Fibroblast of mammary gland (primary cell): Measurements from ENCODE around the gene CGB2.

Experiments
- DNase-seq: peaks from one replicate; pipeline ENCODE4 v3.0.0-alpha.2; 2010; ENCODE audit warnings: low read depth
- H3K4me3 ChIP-seq: 2 replicates; pipeline ENCODE4 v1.5.1; 2011; ENCODE audit warnings: low read depth, mild to moderate bottlenecking, low read length, moderate library complexity; ENCODE audit not compliant: control insufficient read depth
- TF ChIP-seq, protein P1 (sequence below): conservative IDR thresholded peaks from 2 replicates; pipeline ENCODE4 v1.5.1; 2011; ENCODE audit warnings: low read depth, low read length, inconsistent platforms; ENCODE audit not compliant: control insufficient read depth, insufficient read depth

CGB2 gene

DNA sequence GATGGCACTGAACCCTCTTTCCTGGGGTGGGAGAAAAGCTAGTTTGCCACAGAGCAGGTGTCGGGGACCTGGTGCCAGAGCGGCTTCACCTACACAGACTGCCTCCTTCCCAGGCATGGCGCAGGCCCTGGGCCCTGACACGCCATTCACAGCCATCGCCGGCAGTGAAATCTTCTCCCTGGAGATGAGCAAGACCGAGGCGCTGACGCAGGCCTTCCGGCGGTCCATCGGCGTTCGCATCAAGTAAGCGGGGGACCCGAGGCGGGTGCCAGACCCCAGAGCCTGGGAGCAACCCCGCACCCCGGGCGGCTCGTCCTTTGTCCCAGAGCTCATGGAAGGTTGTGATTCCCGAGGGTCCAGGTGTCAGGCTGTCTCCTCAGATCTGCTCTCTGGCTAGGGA, 24.8 kb upstream of the CGB2 start:
- no peak for DNase-seq

DNA sequence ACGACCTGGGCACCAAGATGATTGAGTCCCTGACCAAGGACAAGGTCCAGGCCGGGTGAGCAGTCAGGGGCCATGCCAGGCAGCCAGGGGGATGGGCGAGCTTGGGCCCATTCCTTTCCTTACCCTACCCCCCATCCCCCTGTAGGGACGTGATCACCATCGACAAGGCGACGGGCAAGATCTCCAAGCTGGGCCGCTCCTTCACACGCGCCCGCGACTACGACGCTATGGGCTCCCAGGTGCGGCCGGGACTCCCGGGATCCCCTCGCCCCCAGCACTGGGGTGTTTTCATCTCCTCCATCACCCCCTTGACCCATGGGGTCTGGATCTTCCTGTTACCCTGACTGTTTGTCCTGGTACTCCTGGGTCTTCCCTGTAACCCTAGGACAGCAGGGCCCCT, 21.9 kb upstream of the CGB2 start:
- TF ChIP-seq, protein P1, sequence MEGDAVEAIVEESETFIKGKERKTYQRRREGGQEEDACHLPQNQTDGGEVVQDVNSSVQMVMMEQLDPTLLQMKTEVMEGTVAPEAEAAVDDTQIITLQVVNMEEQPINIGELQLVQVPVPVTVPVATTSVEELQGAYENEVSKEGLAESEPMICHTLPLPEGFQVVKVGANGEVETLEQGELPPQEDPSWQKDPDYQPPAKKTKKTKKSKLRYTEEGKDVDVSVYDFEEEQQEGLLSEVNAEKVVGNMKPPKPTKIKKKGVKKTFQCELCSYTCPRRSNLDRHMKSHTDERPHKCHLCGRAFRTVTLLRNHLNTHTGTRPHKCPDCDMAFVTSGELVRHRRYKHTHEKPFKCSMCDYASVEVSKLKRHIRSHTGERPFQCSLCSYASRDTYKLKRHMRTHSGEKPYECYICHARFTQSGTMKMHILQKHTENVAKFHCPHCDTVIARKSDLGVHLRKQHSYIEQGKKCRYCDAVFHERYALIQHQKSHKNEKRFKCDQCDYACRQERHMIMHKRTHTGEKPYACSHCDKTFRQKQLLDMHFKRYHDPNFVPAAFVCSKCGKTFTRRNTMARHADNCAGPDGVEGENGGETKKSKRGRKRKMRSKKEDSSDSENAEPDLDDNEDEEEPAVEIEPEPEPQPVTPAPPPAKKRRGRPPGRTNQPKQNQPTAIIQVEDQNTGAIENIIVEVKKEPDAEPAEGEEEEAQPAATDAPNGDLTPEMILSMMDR, result no peak
- no peak for DNase-seq
- H3K4me3 ChIP-seq, result no peak overlapping the region

More for the DNA sequence above, 24.8 kb upstream of the CGB2 start:
- H3K4me3 ChIP-seq, result no peak overlapping the region
- TF ChIP-seq, protein P1, result no peak

DNA sequence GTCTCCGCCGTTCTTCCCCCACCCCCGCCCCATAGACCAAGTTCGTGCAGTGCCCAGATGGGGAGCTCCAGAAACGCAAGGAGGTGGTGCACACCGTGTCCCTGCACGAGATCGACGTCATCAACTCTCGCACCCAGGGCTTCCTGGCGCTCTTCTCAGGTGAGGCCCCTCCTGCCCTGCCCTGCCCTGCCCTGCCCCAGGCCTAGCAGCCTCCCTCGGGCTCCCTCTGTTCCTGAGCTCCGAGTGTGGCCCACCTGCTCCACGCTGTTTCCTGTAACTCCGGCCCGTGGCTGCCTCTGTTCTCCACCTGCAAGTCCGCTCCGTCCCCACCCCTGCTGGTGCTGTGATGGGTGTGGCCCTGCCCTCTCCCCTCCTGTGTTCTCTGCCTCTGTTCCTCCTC, 21.2 kb upstream of the CGB2 start:
- DNase-seq, result no peak
- no peak overlapping the region for H3K4me3 ChIP-seq
- TF ChIP-seq, protein P1, result no peak

DNA sequence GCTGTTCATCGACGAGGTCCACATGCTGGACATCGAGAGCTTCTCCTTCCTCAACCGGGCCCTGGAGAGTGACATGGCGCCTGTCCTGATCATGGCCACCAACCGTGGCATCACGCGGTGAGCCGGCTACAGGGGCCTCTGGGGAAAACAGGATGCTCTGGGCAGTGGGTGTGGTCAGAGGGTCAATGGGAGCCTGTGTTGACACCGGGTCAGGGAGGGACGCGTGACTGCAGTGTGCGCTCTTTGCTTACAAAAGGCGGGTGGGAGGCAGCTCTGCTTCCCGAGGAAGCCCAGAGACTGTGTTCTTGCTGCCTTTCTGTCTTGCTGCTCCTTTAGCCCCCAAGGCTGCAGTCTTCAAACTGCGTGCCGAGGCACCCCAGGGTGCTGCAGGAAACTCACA, 20.5 kb upstream of the CGB2 start:
- DNase-seq, result no peak
- no peak overlapping the region for H3K4me3 ChIP-seq
- TF ChIP-seq, protein P1, result no peak

DNA sequence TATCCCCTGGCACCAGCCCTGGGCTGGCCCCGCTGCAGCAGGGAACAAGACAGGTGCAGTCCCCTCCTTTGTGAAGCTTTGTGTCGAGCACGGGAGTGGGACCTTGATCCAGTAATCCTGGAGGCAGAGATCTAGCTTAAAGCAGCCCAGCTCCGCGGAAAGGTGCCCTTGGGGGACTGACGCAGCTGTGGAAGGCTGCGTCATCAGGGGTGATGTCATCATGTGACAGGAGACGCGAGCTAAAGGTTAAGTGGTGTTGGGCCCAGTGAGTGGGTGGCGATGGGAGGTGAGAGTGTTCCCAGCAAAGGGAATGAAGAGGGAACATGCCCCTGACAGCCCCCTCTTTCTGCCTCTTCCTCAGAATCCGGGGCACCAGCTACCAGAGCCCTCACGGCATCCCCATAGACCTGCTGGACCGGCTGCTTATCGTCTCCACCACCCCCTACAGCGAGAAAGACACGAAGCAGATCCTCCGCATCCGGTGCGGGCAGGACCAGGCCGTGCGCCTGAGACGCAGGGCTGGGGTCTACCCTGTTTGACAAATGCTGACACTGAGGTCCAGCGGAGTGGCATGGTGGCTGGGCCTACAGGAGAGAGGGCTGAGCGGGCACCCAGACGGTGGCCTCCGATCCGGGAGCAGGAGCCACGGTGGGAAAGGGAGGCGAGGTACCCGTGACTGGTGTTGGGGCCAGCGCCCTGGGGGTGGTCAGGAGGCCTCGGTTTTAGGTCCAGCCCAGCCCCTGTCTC, 17.4 kb upstream of the CGB2 start:
- DNase-seq, result peak; percentile 72
- no peak overlapping the region for H3K4me3 ChIP-seq
- TF ChIP-seq, protein P1, result no peak

DNA sequence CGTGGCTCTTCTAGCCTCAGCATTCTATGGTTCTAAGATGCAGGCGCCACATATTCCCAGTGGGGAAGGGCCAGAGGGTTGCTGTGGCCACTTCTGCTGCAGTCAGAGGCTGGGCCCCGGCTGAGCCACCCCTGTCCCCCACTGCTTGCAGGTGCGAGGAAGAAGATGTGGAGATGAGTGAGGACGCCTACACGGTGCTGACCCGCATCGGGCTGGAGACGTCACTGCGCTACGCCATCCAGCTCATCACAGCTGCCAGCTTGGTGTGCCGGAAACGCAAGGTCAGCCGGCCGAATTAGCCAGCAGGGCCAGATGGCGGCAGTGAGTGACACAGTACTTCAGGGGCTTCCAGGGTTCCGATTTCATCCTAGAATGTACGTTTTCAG, 16.8 kb upstream of the CGB2 start:
- DNase-seq, result no peak
- no peak overlapping the region for H3K4me3 ChIP-seq
- TF ChIP-seq, protein P1, result no peak
